IMR-90 (cell line): ENCODE results near the gene SLC1A7. TPM values are rescaled to one million over a fixed set of nuclear protein-coding genes. Genes with fewer than 3 reads are reported as not detected.

Experiments used
- ATAC-seq: fragments of 200-7000 bp; cut with Tn5 transposase; 2 replicates; pipeline ENCODE4 v1.9.1; 2020; ENCODE audit warnings: low read depth, mild to moderate bottlenecking, moderate library complexity
- BruUV-seq: library from RNA; stranded (reverse); fragments of 400-500 nt; replicated peaks from 2 replicates; lab custom pipeline; 2021; lab: Mats Ljungman, UMichigan
- CTCF ChIA-PET: fragments of 300-600 bp; formaldehyde crosslinking; extraction: SDS; loops from one replicate; lab custom pipeline; 2021; ENCODE audit warnings: antibody characterized with exemption; lab: Yijun Ruan, JAX
- POLR2A ChIA-PET: fragments of 300-600 bp; sonication (Branson Sonifier 250); formaldehyde crosslinking; loops from one replicate; lab custom pipeline; 2022; ENCODE audit warnings: antibody characterized with exemption; ENCODE audit not compliant: unreplicated experiment; lab: Charles Lee
- DNase-seq: peaks from one replicate; pipeline ENCODE4 v3.0.0; 2013
- H2AFZ ChIP-seq: replicated peaks from 2 replicates; pipeline ENCODE3; 2013; ENCODE audit warnings: low read length, mild to moderate bottlenecking; ENCODE audit not compliant: poor library complexity
- H2AK5ac ChIP-seq: 2 replicates; pipeline ENCODE4 v1.6.1; 2013; ENCODE audit warnings: low read depth, low read length, inconsistent platforms
- H2AK9ac ChIP-seq: replicated peaks from 2 replicates; pipeline ENCODE3; 2013; ENCODE audit warnings: mild to moderate bottlenecking, low read depth, low read length, moderate library complexity; ENCODE audit not compliant: poor library complexity
- H2BK120ac ChIP-seq: 2 replicates; pipeline ENCODE4 v1.6.1; 2013; ENCODE audit warnings: low read depth, low read length, inconsistent platforms
- H2BK15ac ChIP-seq: 3 replicates; pipeline ENCODE4 v1.6.1; 2013; ENCODE audit warnings: low read depth, low read length, inconsistent platforms
- H2BK20ac ChIP-seq: 2 replicates; pipeline ENCODE4 v1.6.1; 2013; ENCODE audit warnings: low read depth, mild to moderate bottlenecking, inconsistent platforms, low read length, moderate library complexity
- H2BK5ac ChIP-seq: 2 replicates; pipeline ENCODE4 v1.6.1; 2013; ENCODE audit warnings: mild to moderate bottlenecking, low read depth, low read length, inconsistent platforms; ENCODE audit not compliant: poor library complexity, severe bottlenecking
- H3K14ac ChIP-seq: replicated peaks from 2 replicates; pipeline ENCODE4 v1.6.1; 2013; ENCODE audit warnings: low read depth, low read length, inconsistent platforms
- H3K18ac ChIP-seq: 2 replicates; pipeline ENCODE4 v1.6.1; 2013; ENCODE audit warnings: low read depth, low read length, control low read depth
- H3K23ac ChIP-seq: 2 replicates; pipeline ENCODE4 v1.6.1; 2013; ENCODE audit warnings: low read depth, low read length, inconsistent platforms
- H3K27ac ChIP-seq: 2 replicates; pipeline ENCODE4 v1.5.1; 2013; ENCODE audit warnings: mild to moderate bottlenecking, control low read depth, low read length; ENCODE audit not compliant: insufficient read depth
- H3K27me3 ChIP-seq: 2 replicates; pipeline ENCODE4 v1.6.1; 2013; ENCODE audit warnings: low read length; ENCODE audit not compliant: control insufficient read depth, insufficient read depth
- H3K36me3 ChIP-seq: 2 replicates; pipeline ENCODE4 v1.6.1; 2013; ENCODE audit warnings: low read length, mixed read lengths; ENCODE audit not compliant: control insufficient read depth, insufficient read depth
- H3K4ac ChIP-seq: 2 replicates; pipeline ENCODE4 v1.6.1; 2013; ENCODE audit warnings: low read depth, low read length, inconsistent platforms
- H3K4me1 ChIP-seq: 2 replicates; pipeline ENCODE4 v1.6.1; 2013; ENCODE audit warnings: low read length, mixed read lengths; ENCODE audit not compliant: control insufficient read depth, insufficient read depth
- H3K4me2 ChIP-seq: 2 replicates; pipeline ENCODE4 v1.6.1; 2013; ENCODE audit warnings: low read depth, mild to moderate bottlenecking, control low read depth, low read length, moderate library complexity
- H3K4me3 ChIP-seq: 2 replicates; pipeline ENCODE4 v1.5.1; 2013; ENCODE audit warnings: low read depth, mild to moderate bottlenecking, control low read depth, low read length, moderate library complexity; ENCODE audit not compliant: insufficient read depth
- H3K56ac ChIP-seq: 2 replicates; pipeline ENCODE4 v1.6.1; 2013; ENCODE audit warnings: low read length, inconsistent platforms; ENCODE audit not compliant: insufficient read depth; ENCODE audit errors: extremely low read depth
- H3K79me1 ChIP-seq, 2 experiments: 2 replicates each; pipeline ENCODE4 v1.6.1; 2013; ENCODE audit warnings: low read length in 2 of 2, inconsistent platforms in 1 of 2, low read depth in 1 of 2
- H3K9ac ChIP-seq: 2 replicates; pipeline ENCODE4 v1.6.1; 2013; ENCODE audit warnings: low read depth, low read length, control low read depth
- H3K9me1 ChIP-seq: 2 replicates; pipeline ENCODE4 v1.6.1; 2013; ENCODE audit warnings: low read length, inconsistent platforms; ENCODE audit not compliant: insufficient read depth
- H3K9me3 ChIP-seq: 2 replicates; pipeline ENCODE4 v1.6.1; 2013; ENCODE audit warnings: low read length; ENCODE audit not compliant: control insufficient read depth, insufficient read depth
- H4K20me1 ChIP-seq: 2 replicates; pipeline ENCODE4 v1.6.1; 2013; ENCODE audit warnings: low read length, inconsistent platforms; ENCODE audit not compliant: insufficient read depth
- H4K5ac ChIP-seq: 2 replicates; pipeline ENCODE4 v1.6.1; 2013; ENCODE audit warnings: mild to moderate bottlenecking, low read depth, low read length, control low read depth
- H4K8ac ChIP-seq, 2 experiments: 2 replicates each; pipeline ENCODE4 v1.6.1; 2013; ENCODE audit warnings: low read depth in 2 of 2, low read length in 2 of 2, control low read depth in 1 of 2, inconsistent platforms in 1 of 2
- H4K91ac ChIP-seq: 2 replicates; pipeline ENCODE4 v1.6.1; 2013; ENCODE audit warnings: low read depth, low read length, inconsistent platforms; ENCODE audit not compliant: insufficient read depth
- BHLHE40 ChIP-seq: fragments of 150-350 bp; IDR thresholded peaks from 2 replicates; pipeline ENCODE4 v1.6.1; 2016; ENCODE audit warnings: mild to moderate bottlenecking, low read depth, low read length
- CHD1 ChIP-seq: IDR thresholded peaks from 2 replicates; pipeline ENCODE4 v1.6.1; 2012; ENCODE audit warnings: low read depth, low read length, improper control_type of control experiment
- CTCF ChIP-seq: conservative IDR thresholded peaks from 2 replicates; pipeline ENCODE4 v1.5.1; 2012; ENCODE audit warnings: mild to moderate bottlenecking, low read depth, low read length, improper control_type of control experiment
- MAFK ChIP-seq: IDR thresholded peaks from 2 replicates; pipeline ENCODE4 v1.6.1; 2012; ENCODE audit warnings: low read depth, low read length, improper control_type of control experiment
- MXI1 ChIP-seq: IDR thresholded peaks from 2 replicates; pipeline ENCODE4 v1.6.1; 2012; ENCODE audit warnings: low read depth, mild to moderate bottlenecking, low read length, moderate library complexity, borderline replicate concordance
- NFE2L2 ChIP-seq: fragments of 150-350 bp; IDR thresholded peaks from 2 replicates; pipeline ENCODE4 v1.6.1; 2016; ENCODE audit warnings: low read depth, mild to moderate bottlenecking, low read length
- POLR2A ChIP-seq: IDR thresholded peaks from 2 replicates; pipeline ENCODE4 v1.6.1; 2012; ENCODE audit warnings: mild to moderate bottlenecking, low read depth, low read length
- RAD21 ChIP-seq: IDR thresholded peaks from 2 replicates; pipeline ENCODE4 v1.6.1; 2012; ENCODE audit warnings: low read length, improper control_type of control experiment
- SMC3 ChIP-seq: fragments of 150-350 bp; IDR thresholded peaks from 2 replicates; pipeline ENCODE4 v1.6.1; 2016; ENCODE audit warnings: low read depth, mild to moderate bottlenecking, antibody characterized with exemption, low read length, moderate library complexity
- USF2 ChIP-seq: fragments of 150-350 bp; IDR thresholded peaks from 2 replicates; pipeline ENCODE4 v1.6.1; 2017; ENCODE audit warnings: mild to moderate bottlenecking, antibody characterized with exemption, low read length, low read depth
- WGBS, 2 experiments: methylation state at CpG; one replicate each; pipeline versions ENCODE4 v1.1.5 to v1.1.7; 2013; ENCODE audit warnings: missing lambda C conversion rate in 2 of 2; ENCODE audit not compliant: insufficient read length in 1 of 2; ENCODE audit errors: extremely low coverage in 2 of 2; 5-methylcytosine and 5-hydroxymethylcytosine counted together
- dilution Hi-C: fragments of 300-500 bp; cut with HindIII; formaldehyde crosslinking; loops from one replicate; pipeline ENCODE4 v1.14.3; 2018; ENCODE audit warnings: low sequenced_read_pairs; ENCODE audit not compliant: unreplicated experiment
- in situ Hi-C: fragments of 300-500 bp; cut with MboI; formaldehyde crosslinking; loops from 3 replicates; pipeline ENCODE4 v1.14.3; 2019; ENCODE audit warnings: low sequenced_read_pairs, inconsistent platforms, mixed read lengths
- intact Hi-C: fragments of 100-400 bp; cut with micrococcal nuclease; formaldehyde crosslinking; loops from 2 replicates; pipeline ENCODE4 v1.10.0; 2022
- polyA plus RNA-seq, 3 experiments: library from polyadenylated mRNA; depleted of rRNA; stranded (reverse); fragments of >200 nt; gene quantifications; 2 replicates each; pipeline ENCODE4 v1.2.3, GENCODE V29; 2012; ENCODE audit warnings: low replicate concordance in 1 of 3
- total RNA-seq: library from RNA; depleted of rRNA; stranded (reverse); fragments of >200 nt; gene quantifications from 2 replicates; pipeline ENCODE4 v1.2.3, GENCODE V29; 2012

The SLC1A7 gene
- total and polyA plus RNA-seq, 2 of the 4 experiments (the other 2 are of a cell fraction), result 0.05 TPM; not detected in 1

- BruUV-seq, result no TSS peak
- intact Hi-C loops (no loop called here), dilution Hi-C loops (no loop called here), in situ Hi-C loops (no loop called here)
- Histone ChIP-seq H3K9ac (no peak overlapping the region), H3K9me3 (no peaks in the 10 kb centered on the region), H3K4ac (peak overlapping the region; percentile 16; the same call in 1 of the 2 replicates), H4K20me1 (no peaks in the 10 kb centered on the region), H3K36me3 (peaks cover 12% of the 10 kb centered on the region), H3K14ac (no peak overlapping the region), H3K4me3 (no peak overlapping the region), H3K4me1 (peaks cover 17% of the 10 kb centered on the region), H2BK5ac (peak overlapping the region; percentile 9), H3K79me1 (peaks cover 2 to 40% of the 10 kb centered on the region in 2 experiments; a peak in 3 of 4 replicates), H2AFZ (no peak overlapping the region), H3K56ac (no peak overlapping the region), H4K5ac (no peak overlapping the region), H2BK15ac (no peak overlapping the region; the same call in 2 of the 3 replicates), H3K9me1 (peaks cover 15% of the 10 kb centered on the region), H2BK20ac (no peak overlapping the region; the same call in 1 of the 2 replicates), H4K91ac (peak overlapping the region; percentile 55; the same call in 1 of the 2 replicates), H2AK9ac (no peak overlapping the region), H2AK5ac (peak overlapping the region; percentile 80; the same call in 1 of the 2 replicates), H3K27ac (no peak overlapping the region), H3K4me2 (no peak overlapping the region), H3K23ac (no peak overlapping the region), H3K18ac (no peak overlapping the region), H4K8ac (no peak overlapping the region), H3K27me3 (no peaks in the 10 kb centered on the region), H2BK120ac (no peak overlapping the region)
- no peak for ATAC-seq
- 100% methylated on average over 2 of the region's 3 CpGs; no CpG with 5 or more reads in 1 of the 2 experiments for WGBS, 2 experiments
- CTCF ChIA-PET, result interaction anchor here (0.5 kb wide), 1 partner anchor 125 kb away, joined by 3 read pairs; no protein-coding TSS in a partner anchor
- TF ChIP-seq USF2 (no peak), MAFK (no peak), SMC3 (no peak), BHLHE40 (no peak; the same call in 1 of the 2 replicates), POLR2A (no peak), RAD21 (no peak), MXI1 (no peak), CHD1 (no peak), NFE2L2 (no peak), CTCF (no peak)
- POLR2A ChIA-PET, result no interaction called here
- no peak for DNase-seq
Measured at GRCh38 chr1:53048960-53049573, 93.4 kb downstream of the SLC1A7 start.
